PC-9 (cell line): Measurements from ENCODE around the gene ACER1. TPM values are rescaled to one million over a fixed set of nuclear protein-coding genes. Genes with fewer than 3 reads are reported as not detected.
"Not testable (repeated sequence)": the region's sequence is repeated elsewhere in the genome, so short reads cannot be mapped to it uniquely, and the experiment has no call there.

Experiments used
- BruUV-seq: library from RNA; stranded (reverse); fragments of 400-500 nt; replicated peaks from 2 replicates; lab custom pipeline; 2021; lab: Mats Ljungman, UMichigan
- CTCF ChIA-PET: fragments of 300-600 bp; sonication (Branson Sonifier 250); formaldehyde crosslinking; loops from one replicate; lab custom pipeline; 2022; ENCODE audit warnings: antibody characterized with exemption; lab: Charles Lee
- POLR2A ChIA-PET: fragments of 300-600 bp; sonication (Branson Sonifier 250); formaldehyde crosslinking; loops from one replicate; lab custom pipeline; 2022; ENCODE audit warnings: antibody characterized with exemption; ENCODE audit not compliant: unreplicated experiment; lab: Charles Lee
- DNase-seq, 2 experiments: peaks; one replicate each; pipeline versions ENCODE4 v3.0.0 to v3.0.0-alpha.2; 2015 to 2022; ENCODE audit warnings: mixed read lengths in 1 of 2
- H2AFZ ChIP-seq: fragments of 200-600 bp; sonication (generic); 2 replicates; pipeline ENCODE4 v1.8.1; 2017; ENCODE audit warnings: antibody characterized with exemption
- H3F3A ChIP-seq: fragments of 200-600 bp; sonication (generic); 2 replicates; pipeline ENCODE4 v1.8.1; 2017; ENCODE audit warnings: antibody characterized with exemption, mild to moderate bottlenecking, low read depth; ENCODE audit not compliant: insufficient read depth
- H3K27ac ChIP-seq: fragments of 200-600 bp; sonication (generic); 2 replicates; pipeline ENCODE4 v1.6.1; 2016; ENCODE audit warnings: mixed run types
- H3K27me3 ChIP-seq: fragments of 200-600 bp; sonication (generic); 2 replicates; pipeline ENCODE4 v1.6.1; 2016; ENCODE audit warnings: low read depth, mixed run types; ENCODE audit not compliant: insufficient read depth
- H3K36me3 ChIP-seq: fragments of 200-600 bp; sonication (generic); 2 replicates; pipeline ENCODE4 v1.6.1; 2016; ENCODE audit warnings: low read depth, mixed run types
- H3K4me1 ChIP-seq: fragments of 200-600 bp; sonication (generic); replicated peaks from 2 replicates; pipeline ENCODE4 v1.6.1; 2016; ENCODE audit warnings: mixed run types; ENCODE audit not compliant: insufficient read depth
- H3K4me2 ChIP-seq: fragments of 200-600 bp; sonication (generic); 2 replicates; pipeline ENCODE4 v1.6.1; 2017; ENCODE audit warnings: mixed run types
- H3K4me3 ChIP-seq: fragments of 200-600 bp; sonication (generic); 2 replicates; pipeline ENCODE4 v1.6.1; 2016; ENCODE audit warnings: mixed run types
- H3K79me2 ChIP-seq: fragments of 200-600 bp; sonication (generic); 2 replicates; pipeline ENCODE4 v1.6.1; 2017; ENCODE audit warnings: low read depth, mixed run types
- H3K9me2 ChIP-seq: fragments of 200-600 bp; sonication (generic); 2 replicates; pipeline ENCODE4 v1.8.1; 2017; ENCODE audit warnings: mild to moderate bottlenecking; ENCODE audit not compliant: insufficient read depth
- H3K9me3 ChIP-seq: fragments of 200-600 bp; sonication (generic); 2 replicates; pipeline ENCODE4 v1.8.1; 2016; ENCODE audit warnings: low read depth; ENCODE audit not compliant: insufficient read depth
- H4K20me1 ChIP-seq: fragments of 200-600 bp; sonication (generic); 2 replicates; pipeline ENCODE4 v1.8.1; 2017; ENCODE audit not compliant: insufficient read depth
- CTCF ChIP-seq: fragments of 200-600 bp; sonication (generic); conservative IDR thresholded peaks from 2 replicates; pipeline ENCODE4 v1.6.1; 2017; ENCODE audit warnings: mixed run types, antibody characterized with exemption, mild to moderate bottlenecking, moderate library complexity
- EZH2 ChIP-seq: fragments of 200-600 bp; sonication (generic); IDR thresholded peaks from 2 replicates; pipeline ENCODE4 v1.8.0; 2017; ENCODE audit warnings: antibody characterized with exemption, low read depth
- intact Hi-C: fragments of 100-400 bp; cut with micrococcal nuclease; formaldehyde crosslinking; loops from one replicate; pipeline ENCODE4 v1.10.0; 2022; ENCODE audit not compliant: unreplicated experiment
- total RNA-seq: library from RNA; stranded (reverse); gene quantifications from 2 replicates; pipeline ENCODE4 v1.2.3, GENCODE V29; 2021

Gene ACER1
- total RNA-seq, 1 experiment from 2014 or later = not detected

- Histone ChIP-seq H3K4me2 (peak overlapping the region; percentile 86), H3K9me3 (no peaks in the 10 kb centered on the region), H4K20me1 (no peaks in the 10 kb centered on the region), H3K27ac (no peak overlapping the region), H3K79me2 (no peaks in the 10 kb centered on the region), H3K4me3 (peak overlapping the region; percentile 61), H3K36me3 (no peaks in the 10 kb centered on the region), H3F3A (peaks cover 4% of the 10 kb centered on the region; the same call in 1 of the 2 replicates), H2AFZ (peak overlapping the region; percentile 75), H3K9me2 (no peaks in the 10 kb centered on the region), H3K27me3 (no peaks in the 10 kb centered on the region), H3K4me1 (peaks cover 6% of the 10 kb centered on the region; the same call in 1 of the 2 replicates)
- DNase-seq = no peak
- intact Hi-C loops = no loop called here
- no peak for TF ChIP-seq EZH2
- ChIA-PET CTCF (no interaction called here), POLR2A (no interaction called here)
- no TSS peak for BruUV-seq
Measured at GRCh38 chr19:6362027-6362350, 28.6 kb upstream of the ACER1 start.

- intact Hi-C loops, DNase-seq, H2AFZ ChIP-seq, BruUV-seq, H3K27ac ChIP-seq, H3K9me2 ChIP-seq, H3K9me3 ChIP-seq, H3K79me2 ChIP-seq, H3K4me1 ChIP-seq, CTCF ChIA-PET, H3K27me3 ChIP-seq, H3K36me3 ChIP-seq, H3F3A ChIP-seq, H4K20me1 ChIP-seq: not testable (repeated sequence)
- H3K4me2 ChIP-seq = peak overlapping the region; percentile 38; the same call in 1 of the 2 replicates
- H3K4me3 ChIP-seq = peak overlapping the region; percentile 61; the same call in 1 of the 2 replicates
- POLR2A ChIA-PET = interaction anchor here (0.6 to 1.0 kb wide), 2 partner anchors 12 to 476 kb away, joined by 3 read pairs; partner anchors contain the start of gene ALKBH7
Measured at GRCh38 chr19:6360857-6361216, 27.4 kb upstream of the ACER1 start.

- BruUV-seq, H3K27ac ChIP-seq, H3K4me1 ChIP-seq, H2AFZ ChIP-seq, H3K9me2 ChIP-seq, H3K4me3 ChIP-seq, CTCF ChIA-PET, POLR2A ChIA-PET, H3K9me3 ChIP-seq, H3K36me3 ChIP-seq, H3K27me3 ChIP-seq, H3K79me2 ChIP-seq, DNase-seq, H3F3A ChIP-seq, intact Hi-C loops, H3K4me2 ChIP-seq, H4K20me1 ChIP-seq: not testable (repeated sequence)
Measured at GRCh38 chr19:6360445-6360844, 27.0 kb upstream of the ACER1 start.

- CTCF ChIA-PET = interaction anchor here (1.6 kb wide), 1 partner anchor 556 kb away, joined by 13 read pairs; no protein-coding TSS in a partner anchor
- BruUV-seq = no TSS peak
- POLR2A ChIA-PET = no interaction called here
Measured at GRCh38 chr19:6359568-6360341, 26.3 kb upstream of the ACER1 start.

More at GRCh38 chr19:6359568-6360341, 26.3 kb upstream of the ACER1 start:
- Histone ChIP-seq H3K79me2 (no peaks in the 10 kb centered on the region), H3F3A (peaks cover 4% of the 10 kb centered on the region; the same call in 1 of the 2 replicates), H2AFZ (no peak overlapping the region), H3K9me3 (no peaks in the 10 kb centered on the region), H3K4me2 (no peak overlapping the region), H3K9me2 (no peaks in the 10 kb centered on the region), H3K36me3 (no peaks in the 10 kb centered on the region), H3K4me1 (peaks cover 6% of the 10 kb centered on the region; the same call in 1 of the 2 replicates), H4K20me1 (no peaks in the 10 kb centered on the region), H3K27me3 (no peaks in the 10 kb centered on the region), H3K27ac (no peak overlapping the region), H3K4me3 (no peak overlapping the region)
- intact Hi-C loops = no loop called here
- no peak for DNase-seq
- TF ChIP-seq EZH2 = no peak
- no peak for TF ChIP-seq CTCF
